ENCODE results near the gene MGST3.
A peak's percentile ranks its signal among the peaks of the same experiment; 100 is the strongest.
"Not testable (repeated sequence)": the region's sequence is repeated elsewhere in the genome, so short reads cannot be mapped to it uniquely, and the experiment has no call there.

The MGST3 gene

DNA sequence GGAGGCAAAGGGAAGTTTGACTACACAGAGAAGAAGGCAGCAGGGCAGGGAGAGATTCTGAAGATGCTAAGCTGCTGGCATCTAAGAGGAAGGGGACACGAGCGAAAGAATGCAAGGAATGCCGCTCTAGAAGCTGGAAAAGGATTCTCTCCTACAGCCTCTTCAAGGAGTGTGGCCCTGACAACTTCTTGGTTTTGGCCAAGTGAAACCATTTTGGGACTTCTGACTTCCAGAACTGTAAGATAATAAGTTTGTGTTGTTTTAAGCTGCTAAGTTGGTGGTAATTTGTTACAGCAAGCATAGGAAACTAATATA is 28.5 kb downstream of the MGST3 start:
- no peak for DNase-seq

DNA sequence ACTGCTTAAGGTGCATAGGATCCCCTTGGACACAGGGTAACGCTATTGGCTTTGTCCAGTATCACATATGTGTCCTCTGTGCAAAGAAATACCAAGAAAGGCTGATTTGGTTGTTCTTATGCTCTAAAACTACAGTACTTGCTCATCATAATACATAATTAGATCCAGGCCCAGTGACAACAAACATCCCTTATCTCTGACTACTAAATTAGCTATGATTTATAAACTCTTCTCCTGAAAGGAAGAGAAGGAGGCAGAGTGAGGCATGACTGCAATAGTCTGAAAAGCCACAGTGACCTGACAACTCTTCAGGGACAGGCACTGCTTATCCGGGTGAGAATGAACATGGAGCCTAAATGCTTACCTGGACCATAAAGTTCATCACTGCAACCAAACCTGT is 30.7 kb downstream of the MGST3 start:
- no peak for DNase-seq

DNA sequence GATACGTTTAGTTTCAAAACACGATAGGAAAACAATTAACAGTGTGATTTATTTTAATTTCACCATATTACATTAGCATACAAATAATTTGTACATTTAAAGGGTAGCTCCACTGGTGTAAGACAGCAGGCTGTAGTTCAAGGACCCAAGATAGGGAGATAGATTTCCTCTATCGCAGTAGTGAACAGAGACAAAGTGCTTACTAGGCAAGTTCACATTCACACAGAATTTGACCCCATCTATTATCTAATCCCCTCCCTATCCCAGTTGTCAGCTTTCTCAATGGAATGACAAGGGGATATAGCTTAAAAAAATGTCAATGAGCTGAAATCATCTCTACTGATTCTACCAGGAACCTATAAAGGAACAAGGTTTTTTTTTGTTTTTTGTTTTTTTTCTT is 31.2 kb downstream of the MGST3 start:
- no peak for DNase-seq

DNA sequence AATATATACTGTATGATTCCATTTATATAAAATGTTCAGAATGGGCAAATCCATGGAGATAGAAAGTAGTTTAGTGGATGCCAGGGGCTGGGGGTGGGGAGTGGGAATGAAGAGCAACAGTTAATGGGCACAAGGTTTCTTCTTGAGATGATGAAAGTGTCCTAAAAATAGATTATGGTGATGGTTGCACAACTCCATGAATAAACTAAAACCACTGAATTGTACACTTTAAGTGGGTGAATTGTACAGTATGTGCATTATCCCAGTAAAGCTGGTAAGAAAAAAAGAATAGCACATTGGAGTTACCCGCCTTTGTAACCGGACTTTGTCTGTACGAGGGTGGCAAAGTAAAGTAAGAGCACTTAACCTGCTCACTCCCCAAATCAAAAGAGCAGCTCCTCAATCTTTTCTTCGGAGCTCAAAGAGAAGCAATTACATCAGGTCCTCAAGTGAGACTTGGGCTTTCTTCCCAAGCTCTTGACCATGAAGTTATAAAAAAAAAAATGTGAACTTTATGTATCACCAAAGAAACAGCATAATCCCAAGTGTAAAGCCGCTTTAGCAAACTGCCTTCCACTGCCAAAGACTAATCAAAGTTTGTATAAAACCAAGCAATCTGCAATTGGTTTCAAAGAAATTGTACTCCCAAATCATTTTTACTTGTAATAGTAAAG is 35.3 kb downstream of the MGST3 start:
- peak; percentile 89 for DNase-seq

DNA sequence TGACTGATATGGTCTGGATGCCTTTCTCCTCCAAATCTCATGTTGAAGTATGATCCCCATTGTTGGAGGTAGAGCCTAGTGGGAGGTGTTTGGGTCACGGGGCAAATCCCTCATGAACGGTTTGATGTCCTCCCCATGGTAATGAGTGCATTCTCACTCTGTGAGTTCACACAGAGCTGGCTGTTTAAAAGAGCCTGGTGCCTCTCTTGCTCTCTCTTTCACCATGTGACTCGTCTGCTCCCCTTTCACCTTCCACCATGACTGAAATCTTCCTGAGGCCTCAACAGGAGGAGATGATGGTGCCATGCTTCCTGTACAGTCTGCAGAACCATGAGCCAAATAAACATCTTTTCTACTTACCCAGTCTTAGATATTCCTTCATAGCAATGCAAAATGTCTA is 37.1 kb downstream of the MGST3 start:
- DNase-seq: no peak

DNA sequence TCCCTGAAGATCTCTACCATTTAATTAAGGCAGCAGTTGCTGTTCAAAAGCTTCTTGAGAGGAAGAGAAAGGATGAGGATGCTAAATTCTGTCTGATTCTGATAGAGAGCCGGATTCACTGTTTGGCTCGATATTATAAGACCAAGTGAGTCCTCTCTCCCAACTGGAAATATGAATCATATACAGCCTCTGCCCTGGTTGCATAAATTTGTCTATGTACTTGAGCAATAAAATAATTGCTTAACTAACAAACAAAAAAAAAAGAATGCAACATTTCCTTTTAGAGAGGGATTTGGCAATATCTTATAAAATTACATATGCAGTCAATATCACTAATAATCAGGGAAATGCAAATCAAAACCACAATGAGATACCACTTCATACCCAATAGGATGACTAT is 40.5 kb downstream of the MGST3 start:
- peak; percentile 2 for DNase-seq

DNA sequence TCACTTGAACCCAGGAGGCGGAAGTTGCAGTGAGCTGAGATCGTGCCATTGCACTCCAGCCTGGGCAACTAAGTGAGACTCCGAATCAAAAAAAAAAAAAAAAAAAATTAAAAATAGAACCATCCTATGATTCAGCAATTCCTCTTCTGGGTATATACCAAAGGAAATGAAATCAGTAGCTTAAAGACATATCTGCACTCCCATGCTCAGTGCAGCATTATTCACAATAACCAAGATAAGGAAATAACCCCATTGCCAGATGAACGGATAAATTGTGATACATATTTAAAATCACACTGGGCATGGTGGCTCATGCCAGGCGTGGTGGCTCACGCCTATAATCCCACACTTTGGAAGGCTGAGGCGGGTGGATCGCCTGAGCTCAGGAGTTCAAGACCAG is 43.6 kb downstream of the MGST3 start:
- peak; percentile 47 for DNase-seq

DNA sequence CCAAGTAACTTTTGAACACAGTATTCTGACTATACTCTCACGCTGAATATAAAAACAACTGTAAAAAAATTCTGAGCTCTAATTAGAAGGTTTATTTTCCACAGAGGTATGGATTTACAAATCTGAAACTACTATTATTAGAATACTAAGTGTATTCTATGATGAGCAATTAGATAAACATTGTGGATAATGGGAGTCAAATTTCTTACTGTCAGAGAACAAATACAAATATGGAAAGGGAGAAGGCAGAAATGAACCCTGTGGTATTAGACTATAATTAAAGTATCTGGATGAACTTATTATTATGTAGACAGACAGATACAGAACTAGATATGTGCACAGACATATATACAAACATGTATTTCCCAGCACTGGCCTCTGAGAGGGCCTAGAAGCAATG is 44.8 kb downstream of the MGST3 start:
- no peak for DNase-seq

DNA sequence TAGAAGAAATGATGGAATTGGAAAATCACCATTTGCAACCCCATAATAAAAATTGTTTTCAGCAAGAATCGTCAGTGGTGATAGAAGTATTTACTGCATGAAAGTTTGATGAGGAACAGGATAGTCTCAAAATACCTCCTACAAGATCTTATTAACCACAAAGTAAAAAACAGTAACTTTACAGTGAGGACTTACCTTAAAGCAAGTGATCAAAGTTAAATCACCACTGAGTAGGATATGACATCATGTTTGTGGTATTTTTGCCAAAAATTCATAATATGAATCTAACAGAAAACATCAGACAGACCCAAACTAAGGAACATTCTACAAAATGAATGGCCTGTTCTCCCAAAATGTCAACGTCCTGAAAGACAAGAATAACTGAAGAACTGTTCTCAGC is 47.5 kb downstream of the MGST3 start:
- DNase-seq: no peak

DNA sequence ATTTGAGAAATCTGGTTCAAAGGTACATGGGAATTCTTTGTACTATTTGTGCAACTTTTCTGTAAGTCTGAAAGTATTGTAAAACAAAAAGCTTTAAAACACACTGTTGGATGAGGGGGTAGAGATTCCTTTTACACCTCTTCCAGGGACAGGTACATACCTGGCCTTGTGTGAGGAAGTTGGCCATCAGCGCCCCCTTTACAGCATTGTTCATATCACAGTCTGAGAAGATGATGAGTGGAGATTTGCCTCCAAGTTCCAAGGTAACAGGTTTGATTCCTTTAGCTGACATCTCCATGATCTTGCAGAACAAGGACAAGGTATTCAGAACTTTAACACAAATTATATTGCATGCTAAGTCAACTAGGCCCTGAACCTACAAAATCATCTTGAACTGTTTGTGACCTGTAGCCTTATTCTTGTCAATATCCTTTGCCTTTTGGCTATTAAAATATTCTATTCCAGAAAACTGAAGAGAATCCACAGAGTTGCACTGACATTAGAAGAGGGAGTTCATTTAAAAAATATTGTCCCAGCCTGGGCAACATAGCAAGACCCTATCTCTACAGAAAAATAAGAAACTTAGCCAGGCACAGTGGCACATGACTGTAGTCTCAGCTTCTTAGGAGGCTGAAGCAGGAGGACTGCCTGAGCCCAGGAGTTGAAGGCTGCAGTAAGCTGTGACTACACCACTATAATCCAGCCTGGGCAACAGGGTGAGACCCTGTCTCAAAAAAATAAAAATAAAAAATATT is 48.4 kb downstream of the MGST3 start:
- no peak for DNase-seq

DNA sequence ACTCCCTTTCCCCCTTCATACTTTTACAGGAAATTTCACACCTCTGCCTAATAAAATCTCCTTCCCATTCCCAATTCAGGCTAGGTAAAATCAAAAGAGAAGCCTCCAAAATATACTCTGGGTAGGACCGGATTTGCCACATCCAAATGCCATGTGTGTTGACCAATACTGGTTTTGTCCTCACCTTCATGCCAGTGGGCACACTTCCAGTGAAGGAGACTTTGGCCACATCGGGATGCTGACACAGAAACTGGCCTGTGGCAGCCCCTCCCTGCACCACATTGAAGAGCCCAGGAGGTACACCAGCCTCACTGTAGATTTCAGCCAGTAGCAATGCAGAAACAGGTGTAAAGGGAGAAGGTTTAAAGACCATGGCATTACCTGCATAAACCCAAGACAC is 49.3 kb downstream of the MGST3 start:
- DNase-seq: no peak

DNA sequence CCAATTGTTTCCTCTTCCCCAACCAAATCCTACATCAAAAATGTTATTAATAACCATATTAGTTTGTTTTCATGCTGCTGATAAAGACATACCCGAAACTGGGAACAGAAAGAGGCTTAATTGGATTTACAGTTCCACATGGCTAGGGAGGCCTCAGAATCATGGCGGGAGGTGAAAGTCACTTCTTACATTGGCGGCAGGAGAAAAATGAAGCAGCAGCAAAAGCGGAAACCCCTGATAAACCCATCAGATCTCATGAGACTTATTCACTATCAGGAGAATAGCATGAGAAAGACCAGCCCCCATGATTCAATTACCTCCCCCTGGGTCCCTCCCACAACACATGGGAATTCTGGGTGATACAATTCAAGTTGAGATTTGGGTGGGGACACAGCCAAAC is 49.7 kb downstream of the MGST3 start:
- DNase-seq: not testable (repeated sequence)

DNA sequence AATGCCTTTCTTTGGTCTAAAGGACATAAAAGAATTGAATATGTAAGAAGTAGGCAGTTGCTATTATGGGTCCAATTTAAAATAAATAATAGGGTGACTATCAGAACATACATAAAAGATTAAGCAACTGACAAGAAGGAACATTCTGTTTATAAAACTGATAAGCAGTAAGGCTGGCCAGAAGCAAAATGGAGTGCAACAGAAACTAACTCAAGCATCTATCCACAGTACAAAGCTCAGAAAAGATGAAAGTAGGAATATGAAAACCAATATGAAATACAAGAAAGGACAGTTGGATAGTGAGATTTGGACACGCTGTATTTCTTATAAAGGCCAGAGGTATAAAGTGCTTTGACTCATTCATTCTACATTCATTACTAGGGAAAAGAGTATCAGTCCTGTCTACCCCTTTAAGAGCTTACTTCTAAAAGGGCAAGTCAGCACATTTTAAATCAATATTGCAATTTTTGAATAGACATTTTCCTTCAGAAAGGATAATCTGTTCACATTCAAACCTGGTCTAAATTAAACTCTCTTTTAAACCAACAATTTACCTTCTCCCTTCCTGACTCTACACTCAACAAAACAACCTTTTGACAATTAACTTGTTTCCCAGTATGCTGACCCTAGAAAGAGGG is 52.9 kb downstream of the MGST3 start:
- DNase-seq: no peak

DNA sequence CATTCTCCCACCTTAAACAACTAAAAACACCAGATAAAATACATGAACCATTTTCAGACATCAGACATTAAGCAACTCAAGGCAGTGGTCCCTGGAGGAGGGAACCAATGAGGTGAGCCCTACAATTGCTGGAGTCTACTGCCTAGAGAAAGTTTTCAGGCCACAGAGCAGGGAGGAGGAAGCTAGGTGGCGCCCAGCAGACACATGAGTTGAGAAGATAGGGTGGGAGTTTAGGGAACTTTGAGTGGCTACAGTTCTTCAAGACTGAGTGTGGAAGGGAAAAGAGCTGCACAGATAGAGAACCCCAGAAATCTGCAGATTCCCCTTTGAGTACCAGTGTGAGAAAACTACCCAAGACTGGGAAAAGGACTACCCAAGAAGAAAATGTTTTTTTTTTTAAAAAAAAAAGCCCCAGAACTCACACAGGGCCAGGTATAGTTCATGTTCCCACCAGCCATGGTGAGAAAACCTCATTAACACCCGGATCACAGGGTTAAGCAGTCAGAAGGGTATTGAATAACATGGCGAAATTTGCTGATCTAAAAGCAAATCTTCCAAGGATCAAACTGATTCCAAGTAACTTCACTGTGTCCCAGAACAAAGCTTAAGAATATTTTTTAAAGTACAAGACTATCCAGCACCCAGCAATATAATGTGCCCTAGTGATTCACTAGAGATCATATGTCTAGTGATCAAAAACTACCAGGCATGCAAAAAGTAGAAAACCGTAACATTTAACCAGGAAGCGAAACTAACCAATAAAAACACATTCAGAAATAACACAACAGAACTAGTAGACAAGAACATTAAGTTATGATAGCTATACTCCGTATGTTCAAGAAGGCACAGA is 55.3 kb downstream of the MGST3 start:
- peak; percentile 64 for DNase-seq

DNA sequence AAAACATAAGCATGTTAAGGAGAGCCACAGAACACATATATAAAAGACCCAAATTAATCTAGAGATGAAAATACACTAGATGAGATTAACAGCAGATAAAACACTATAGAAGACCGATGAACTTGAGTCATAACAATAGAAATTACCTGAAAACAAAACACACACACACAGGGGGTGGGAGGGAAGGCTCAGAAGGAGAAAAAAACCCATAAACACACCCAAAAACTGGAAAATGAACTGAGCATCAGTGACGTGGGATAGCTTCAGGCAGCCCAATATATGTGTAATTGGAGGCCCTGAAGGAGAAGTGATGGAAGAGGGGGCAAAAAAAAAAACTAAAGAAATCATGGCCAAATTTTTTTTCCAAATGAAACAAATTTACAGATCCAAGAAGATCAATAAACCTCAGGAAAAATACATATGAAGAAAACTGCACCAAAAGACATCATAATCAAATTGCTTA is 56.0 kb downstream of the MGST3 start:
- no peak for DNase-seq

DNA sequence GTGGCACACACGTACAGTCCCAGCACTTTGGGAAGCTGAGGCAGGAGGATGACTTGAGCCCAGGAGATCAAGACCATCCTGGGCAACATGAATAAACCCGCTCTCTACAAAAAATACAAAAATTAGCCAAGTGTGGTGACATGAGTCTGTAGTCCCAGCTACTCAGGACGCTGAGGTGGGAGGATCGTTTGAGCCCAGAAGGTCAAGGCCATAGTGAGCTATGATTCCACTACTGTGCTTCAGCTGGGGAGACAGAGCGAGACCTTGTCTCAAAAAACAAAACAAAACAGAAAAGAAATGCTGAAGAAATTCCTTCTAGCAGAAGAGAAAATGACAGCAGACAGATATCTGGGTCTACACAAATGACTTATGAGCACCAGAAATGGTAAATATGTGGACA is 57.0 kb downstream of the MGST3 start:
- DNase-seq: no peak

DNA sequence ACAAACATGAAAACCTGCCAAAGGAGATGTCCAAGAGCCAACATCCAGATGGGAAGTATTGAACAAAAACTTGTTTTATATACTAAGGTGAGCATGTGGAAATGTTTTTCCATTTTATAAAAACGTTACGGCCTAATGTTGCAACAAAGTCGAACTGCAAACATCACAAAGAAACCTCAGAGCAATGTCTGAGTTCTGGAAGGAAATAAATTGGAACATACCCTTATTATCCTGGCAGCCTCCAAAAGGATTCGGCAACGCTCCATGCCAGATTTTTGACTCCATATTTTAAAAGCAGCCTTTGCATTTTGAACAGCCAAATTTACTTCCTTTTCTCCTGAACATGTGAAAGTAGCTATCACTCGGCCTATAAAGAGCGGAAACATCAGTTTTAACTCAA is 64.0 kb downstream of the MGST3 start:
- peak; percentile 46 for DNase-seq

DNA sequence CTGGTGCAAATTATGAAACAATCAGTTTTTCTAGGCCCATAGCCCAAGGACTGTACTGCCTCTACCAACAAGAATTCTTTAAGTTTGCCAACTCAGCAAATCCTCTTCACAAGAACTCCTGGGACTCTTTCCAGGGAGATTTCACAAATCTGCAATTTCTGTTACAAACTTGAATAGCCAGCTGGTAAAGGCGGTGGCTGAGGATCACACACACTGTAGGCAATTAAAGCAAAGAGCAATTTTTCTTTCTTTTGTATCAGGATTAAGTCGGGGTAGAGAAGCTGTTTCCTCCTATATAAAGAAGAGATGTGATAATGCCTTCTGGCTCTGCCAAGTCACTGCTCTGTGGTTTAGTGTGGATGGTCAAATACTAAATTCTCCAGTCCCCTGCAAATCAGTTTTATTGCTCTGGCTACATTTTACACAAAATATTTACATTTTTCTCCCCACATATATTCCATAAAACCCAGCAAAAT is 65.6 kb downstream of the MGST3 start:
- DNase-seq: peak; percentile 17

DNA sequence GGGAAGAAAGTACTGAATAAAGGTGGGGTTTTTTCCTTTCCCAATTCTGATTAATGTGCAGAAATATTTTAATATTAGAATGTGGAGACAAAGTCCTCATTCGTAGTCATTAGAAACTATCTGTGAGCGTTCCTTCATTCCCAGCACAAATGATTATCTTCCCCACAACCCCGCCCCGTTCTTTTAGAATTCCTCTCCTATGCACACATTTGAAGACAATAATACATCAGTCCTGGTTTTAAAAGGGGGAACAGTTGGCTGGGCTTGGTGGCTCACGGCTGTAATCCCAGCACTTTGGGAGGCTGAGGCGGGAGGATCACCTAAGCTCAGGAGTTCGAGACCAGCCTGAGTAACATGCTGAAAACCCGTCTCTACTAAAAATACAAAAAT is 66.5 kb downstream of the MGST3 start:
- no peak for DNase-seq

DNA sequence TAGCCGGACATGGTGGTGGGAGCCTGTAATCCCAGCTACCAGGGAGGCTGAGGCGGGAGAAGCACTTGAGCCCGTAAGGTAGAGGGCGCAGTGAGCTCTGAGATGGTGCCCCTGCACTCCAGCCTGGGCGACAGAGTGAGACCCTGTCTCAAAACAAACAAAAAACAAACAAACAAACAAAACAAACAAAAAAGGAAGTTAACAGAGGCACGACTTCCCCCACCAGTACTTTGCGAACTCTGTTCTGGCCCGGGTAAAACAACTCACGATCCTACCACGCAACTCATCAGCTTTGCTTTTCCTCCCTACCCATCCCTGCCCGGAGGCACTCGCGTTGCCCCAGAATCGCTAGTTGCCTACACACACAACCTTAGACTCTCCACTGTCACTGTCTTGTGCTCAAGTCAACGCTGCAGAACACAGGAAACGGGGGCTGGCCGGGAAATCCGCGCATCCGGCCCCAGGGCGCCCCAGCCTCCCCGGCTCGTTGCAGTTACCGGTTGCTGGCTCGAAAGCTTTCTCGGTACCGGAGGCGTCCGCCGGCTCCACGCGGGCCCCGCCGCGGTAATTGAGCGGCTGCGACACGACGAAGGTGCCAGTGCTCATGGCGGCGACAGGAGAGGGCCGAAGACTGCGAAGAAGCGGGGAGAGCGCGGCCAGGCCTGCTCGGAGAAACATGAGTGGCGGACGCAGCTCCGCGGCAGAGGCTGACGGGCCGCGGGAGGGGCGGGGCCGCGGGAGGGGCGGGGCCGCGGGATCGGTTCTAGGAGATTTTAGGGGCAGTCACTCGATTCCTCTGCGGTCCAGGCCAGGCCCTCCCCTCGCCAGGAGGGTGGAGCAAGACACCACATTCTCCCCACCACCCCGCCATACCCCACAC is 67.1 kb downstream of the MGST3 start, which contains the start of gene ALDH9A1:
TSS of gene ALDH9A1 (minus strand) at position 682 of the 880 bp plus-strand sequence. CDS start at position 678, 4 bp downstream.
- peak; percentile 94 for DNase-seq

DNA sequence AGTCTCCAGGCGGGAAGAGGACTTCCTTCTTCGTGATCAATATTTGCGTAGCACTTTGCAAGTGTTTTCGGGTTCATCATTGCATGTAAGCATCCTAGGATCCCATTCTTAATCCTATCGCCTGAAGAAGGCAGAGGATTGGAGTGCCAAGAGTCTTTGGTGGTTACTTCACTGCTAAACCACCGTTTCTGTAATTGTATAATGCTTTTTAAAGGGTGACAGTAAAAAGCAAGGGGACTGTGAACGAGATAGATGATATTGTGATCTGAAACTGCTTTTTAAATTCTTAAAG is 67.7 kb downstream of the MGST3 start:
- DNase-seq: no peak

DNA sequence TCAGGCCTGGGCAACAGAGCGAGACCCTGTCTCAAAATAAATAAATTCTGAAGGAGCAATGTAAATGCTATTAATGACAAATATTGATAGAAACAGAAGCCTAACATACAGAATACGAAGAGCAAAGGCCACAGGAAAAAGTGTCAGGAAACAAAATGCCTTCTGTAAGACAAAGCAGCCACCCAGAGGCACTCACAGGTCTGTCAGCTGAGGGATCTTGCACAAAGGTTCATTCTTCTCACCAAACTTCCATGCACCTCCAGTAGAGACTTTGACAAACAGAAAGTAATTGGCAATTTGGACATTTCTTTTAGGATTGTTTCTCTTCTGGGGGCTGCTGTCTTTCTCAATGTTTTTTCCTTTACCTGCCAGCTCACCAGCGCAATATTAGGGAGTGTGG is 68.5 kb downstream of the MGST3 start:
- no peak for DNase-seq
